Natural killer cell (primary cell): Measurements from ENCODE around the gene RPRD1A. TPM values are rescaled to one million over a fixed set of nuclear protein-coding genes. Genes with fewer than 3 reads are reported as not detected.
"Not testable (repeated sequence)": the region's sequence is repeated elsewhere in the genome, so short reads cannot be mapped to it uniquely, and the experiment has no call there.

ENCODE experiments used
- ATAC-seq, 3 donors: fragments of 150-1000 bp in 2 of 3; fragments of 200-7000 bp in 1 of 3; cut with Tn5 transposase; 1 replicate in 1 of 3; 2 replicates in 2 of 3; pipeline ENCODE4 v1.10.0; 2021; ENCODE audit warnings: mild to moderate bottlenecking in 2 of 3, moderate library complexity in 2 of 3
- DNase-seq, 2 donors: peaks; one replicate each; pipeline versions ENCODE4 v3.0.0 to v3.0.0-alpha.2; 2013 to 2021; ENCODE audit warnings: mixed read lengths in 1 of 2
- H3K27ac ChIP-seq: one replicate; pipeline ENCODE4 v1.5.1; 2013; ENCODE audit warnings: mild to moderate bottlenecking, low read length
- H3K27me3 ChIP-seq: one replicate; pipeline ENCODE4 v1.6.1; 2013; ENCODE audit warnings: low read length; ENCODE audit not compliant: control insufficient read depth, insufficient read depth
- H3K36me3 ChIP-seq: one replicate; pipeline ENCODE4 v1.6.1; 2013; ENCODE audit warnings: low read length; ENCODE audit not compliant: control insufficient read depth, insufficient read depth
- H3K4me1 ChIP-seq: one replicate; pipeline ENCODE4 v1.6.1; 2013; ENCODE audit warnings: low read length; ENCODE audit not compliant: control insufficient read depth, insufficient read depth
- H3K4me3 ChIP-seq: one replicate; pipeline ENCODE4 v1.5.1; 2013; ENCODE audit warnings: low read length
- H3K9me3 ChIP-seq: one replicate; pipeline ENCODE4 v1.6.1; 2013; ENCODE audit warnings: low read length; ENCODE audit not compliant: control insufficient read depth, insufficient read depth
- H3K27ac Mint-ChIP-seq, 2 donors: one replicate each; pipeline ENCODE4 v1.8.0; 2022; ENCODE audit warnings: mild to moderate bottlenecking in 2 of 2, mixed read lengths in 2 of 2, moderate library complexity in 1 of 2
- H3K27me3 Mint-ChIP-seq, 2 donors: one replicate each; pipeline ENCODE4 v1.8.0; 2022; ENCODE audit warnings: low read depth in 2 of 2, mixed read lengths in 2 of 2
- H3K36me3 Mint-ChIP-seq: one replicate; pipeline ENCODE4 v1.8.0; 2022; ENCODE audit warnings: mixed read lengths
- H3K4me1 Mint-ChIP-seq, 2 donors: one replicate each; pipeline ENCODE4 v1.8.0; 2022; ENCODE audit warnings: mixed read lengths in 2 of 2
- H3K4me3 Mint-ChIP-seq: one replicate; pipeline ENCODE4 v1.8.0; 2022; ENCODE audit warnings: mild to moderate bottlenecking, moderate library complexity, mixed read lengths
- H3K9me3 Mint-ChIP-seq, 2 donors: one replicate each; pipeline ENCODE4 v1.8.0; 2022; ENCODE audit warnings: mixed read lengths in 2 of 2
- CTCF ChIP-seq: fragments of 200-600 bp; IDR thresholded peaks from one replicate; pipeline ENCODE4 v1.8.0; 2022; ENCODE audit warnings: antibody characterized with exemption
- WGBS: methylation state at CpG from one replicate; pipeline ENCODE4 v1.1.7; 2013; ENCODE audit warnings: missing lambda C conversion rate; ENCODE audit not compliant: insufficient coverage; 5-methylcytosine and 5-hydroxymethylcytosine counted together
- intact Hi-C: fragments of 100-400 bp; cut with micrococcal nuclease; formaldehyde crosslinking; loops from one replicate; pipeline ENCODE4 v1.14.2; 2022
- total RNA-seq, 4 donors: library from RNA; stranded (reverse); fragments of 120-200 nt in 1 of 4; gene quantifications; one replicate each; pipeline versions ENCODE4 v1.2.3 to v1.2.4, GENCODE V29; 2013 to 2022

The RPRD1A gene
- total RNA-seq, 3 donors from 2014 or later (not counting 1 experiment from before 2014, with no cell fraction given): 20.4 to 24.4 (median 23.3) TPM

- H3K27me3 ChIP-seq: no peaks in the 10 kb centered on the region
- TF ChIP-seq CTCF: no peak
- ATAC-seq (no peak), DNase-seq (no peak)
- H3K4me3 Mint-ChIP-seq: peak overlapping the region; percentile 97
- H3K9me3 ChIP-seq: no peaks in the 10 kb centered on the region
- peak overlapping the region; percentile 88 to 98 for H3K27ac Mint-ChIP-seq
- intact Hi-C loops: loop anchor here (1.0 kb wide), 2 partner anchors 63 to 94 kb away; partner anchors contain the start of genes ELP2, RMP24 and SLC39A6
- H3K9me3 Mint-ChIP-seq: no peaks in the 10 kb centered on the region
- peak overlapping the region; percentile 64 for H3K27ac ChIP-seq
- peak overlapping the region; percentile 62 for H3K4me3 ChIP-seq
- H3K4me1 Mint-ChIP-seq: peaks cover 34 to 43% of the 10 kb centered on the region in 2 donors
- H3K27me3 Mint-ChIP-seq: peaks cover 0 to 3% of the 10 kb centered on the region in 2 donors
- under 1% methylated on average over 5 of the region's 5 CpGs for WGBS
- H3K36me3 ChIP-seq: no peaks in the 10 kb centered on the region
- H3K36me3 Mint-ChIP-seq: no peaks in the 10 kb centered on the region
- peaks cover 4% of the 10 kb centered on the region for H3K4me1 ChIP-seq
Observed at GRCh38 chr18:36066686-36067054, 689 bp downstream of the RPRD1A start.

DNA sequence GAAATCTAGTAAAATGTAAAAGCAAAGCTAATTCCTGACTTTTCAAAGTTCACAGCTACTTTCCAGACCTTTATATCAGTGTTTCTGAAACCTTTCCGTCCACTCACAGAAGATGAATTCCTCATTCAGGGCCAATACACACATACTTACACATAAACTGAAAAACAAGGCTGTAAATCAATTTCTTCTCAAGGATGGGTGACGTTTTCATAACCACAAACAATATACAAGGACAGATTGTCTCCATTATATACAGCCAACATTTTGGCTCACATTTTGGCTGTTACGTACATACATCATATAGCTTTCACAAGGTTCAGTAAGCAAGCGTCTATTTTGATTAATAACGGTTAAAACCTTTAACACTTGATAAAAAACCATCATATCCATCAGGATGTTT is 1.4 kb downstream of the RPRD1A start:
- Histone ChIP-seq H3K9me3 (no peaks in the 10 kb centered on the region), H3K4me3 (no peak overlapping the region), H3K27ac (no peak overlapping the region), H3K36me3 (no peaks in the 10 kb centered on the region), H3K4me1 (peaks cover 4% of the 10 kb centered on the region), H3K27me3 (no peaks in the 10 kb centered on the region)
- Mint-ChIP-seq H3K27me3 (peaks cover 0 to 3% of the 10 kb centered on the region in 2 donors), H3K9me3 (no peaks in the 10 kb centered on the region), H3K4me3 (peak overlapping the region; percentile 97), H3K36me3 (no peaks in the 10 kb centered on the region), H3K4me1 (peaks cover 34 to 43% of the 10 kb centered on the region in 2 donors), H3K27ac (peak overlapping the region; percentile 88 to 98)
- no peak for ATAC-seq
- intact Hi-C loops: no loop called here
- TF ChIP-seq CTCF: no peak
- DNase-seq: no peak
- WGBS: 51% methylated on average over 5 of the region's 5 CpGs

GRCh38 chr18:36064809-36065079 is 2.6 kb downstream of the RPRD1A start:
- DNase-seq, H3K9me3 ChIP-seq, H3K27me3 ChIP-seq, H3K36me3 Mint-ChIP-seq, intact Hi-C loops, H3K27me3 Mint-ChIP-seq, H3K4me1 ChIP-seq, H3K27ac Mint-ChIP-seq, H3K27ac ChIP-seq, H3K36me3 ChIP-seq, ATAC-seq, H3K4me3 ChIP-seq, H3K9me3 Mint-ChIP-seq, H3K4me3 Mint-ChIP-seq: not testable (repeated sequence)
- peaks cover 34 to 43% of the 10 kb centered on the region in 2 donors for H3K4me1 Mint-ChIP-seq
- 97% methylated on average over 9 of the region's 9 CpGs for WGBS

DNA sequence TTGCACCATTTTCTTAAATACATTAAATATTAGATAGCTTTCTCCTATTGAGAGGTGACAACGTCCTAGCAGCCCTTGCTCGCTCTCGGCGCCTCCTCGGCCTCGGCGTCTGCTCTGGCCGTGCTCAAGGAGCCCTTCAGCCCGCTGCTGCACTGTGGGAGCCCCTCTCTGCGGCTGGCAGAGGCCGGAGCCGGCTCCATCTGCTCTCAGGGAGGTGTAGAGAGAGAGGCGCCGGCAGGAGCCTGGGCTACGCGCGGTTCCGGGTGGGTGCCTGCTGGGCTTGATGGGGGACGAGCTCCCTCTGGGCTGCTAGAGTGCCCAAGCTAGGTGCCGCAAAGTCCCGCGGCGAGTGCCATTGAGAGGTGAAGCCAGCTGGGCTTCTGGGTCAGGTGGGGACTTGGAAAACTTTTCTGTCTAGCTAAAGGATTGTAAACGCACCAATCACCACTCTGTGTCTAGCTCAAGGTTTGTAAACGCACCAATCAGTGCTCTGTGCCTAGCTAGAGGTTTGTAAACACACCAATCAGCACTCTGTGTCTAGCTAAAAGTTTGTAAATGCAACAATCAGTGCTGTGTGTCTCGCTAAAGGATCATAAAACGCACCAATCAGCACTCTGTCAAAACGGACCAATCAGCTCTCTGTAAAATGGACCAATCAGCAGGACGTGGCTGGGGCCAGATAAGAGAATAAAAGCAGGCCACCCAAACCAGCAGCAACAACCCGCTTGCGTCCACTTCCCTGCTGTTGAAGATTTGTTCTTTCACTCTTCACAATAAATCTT is 3.1 kb downstream of the RPRD1A start:
- Histone ChIP-seq H3K9me3 (no peaks in the 10 kb centered on the region), H3K36me3 (no peaks in the 10 kb centered on the region), H3K4me3 (no peak overlapping the region), H3K27ac (no peak overlapping the region), H3K4me1 (peaks cover 4% of the 10 kb centered on the region), H3K27me3 (no peaks in the 10 kb centered on the region)
- WGBS: 97% methylated on average over 31 of the region's 31 CpGs
- Mint-ChIP-seq H3K36me3 (no peaks in the 10 kb centered on the region), H3K4me3 (no peak overlapping the region), H3K27ac (peak overlapping the region in 1 of 2 donors; percentile 69), H3K9me3 (no peaks in the 10 kb centered on the region), H3K4me1 (peaks cover 34 to 43% of the 10 kb centered on the region in 2 donors), H3K27me3 (no peaks in the 10 kb centered on the region)
- intact Hi-C loops: no loop called here
- DNase-seq (no peak), ATAC-seq (no peak)
- no peak for TF ChIP-seq CTCF
